ENCODE results near the gene SPTB. TPM values are rescaled to one million over a fixed set of nuclear protein-coding genes. Genes with fewer than 3 reads are reported as not detected.

Gene SPTB
- total RNA-seq, 1 experiment from 2014 or later = 2.3 TPM

GRCh38 chr14:64756712-64757111 lies 123.0 kb downstream of the SPTB start:
- Histone ChIP-seq H3K79me1 (ENCODE audit: insufficient read depth, low read depth, low read length, poor library complexity, severe bottlenecking) (no peaks in the 10 kb centered on the region), H3K9me3 (ENCODE audit: control insufficient read depth, low read depth, low read length) (no peaks in the 10 kb centered on the region), H3K4me2 (ENCODE audit: insufficient read depth, insufficient read length, low read length) (no peak overlapping the region), H3K27me3 (ENCODE audit: insufficient read depth, low read length) (no peaks in the 10 kb centered on the region), H3K23ac (ENCODE audit: insufficient read length, low read depth, low read length) (no peak overlapping the region), H3K4me1 (ENCODE audit: insufficient read depth, low read length) (peaks cover 5% of the 10 kb centered on the region; the same call in 1 of the 2 replicates), H3K18ac (ENCODE audit: insufficient read length, low read depth, low read length) (no peak overlapping the region), H3K9ac (ENCODE audit: extremely low read depth, insufficient read length, low read length) (no peak overlapping the region), H2BK5ac (ENCODE audit: insufficient read length, low read length) (no peak overlapping the region), H2BK20ac (ENCODE audit: low read depth, low read length, poor library complexity, severe bottlenecking) (no peak overlapping the region), H2AK5ac (ENCODE audit: insufficient read length, low read length) (no peak overlapping the region), H3K4ac (ENCODE audit: low read depth, low read length) (no peak overlapping the region), H2BK120ac (ENCODE audit: low read depth, low read length, poor library complexity, severe bottlenecking) (no peak overlapping the region), H3K56ac (ENCODE audit: insufficient read length, low read depth, low read length) (no peak overlapping the region), H3K79me2 (ENCODE audit: insufficient read depth, low read length) (no peaks in the 10 kb centered on the region), H2BK12ac (ENCODE audit: insufficient read length, low read depth, low read length) (no peak overlapping the region), H4K20me1 (ENCODE audit: control insufficient read depth, insufficient read depth, insufficient read length) (no peaks in the 10 kb centered on the region), H3K27ac (ENCODE audit: insufficient read length, low read depth, low read length) (no peak overlapping the region), H4K5ac (ENCODE audit: insufficient read length, low read depth, low read length) (no peak overlapping the region), H2BK15ac (ENCODE audit: low read depth, low read length) (no peak overlapping the region), H3K23me2 (ENCODE audit: insufficient read length, low read depth, low read length, poor library complexity, severe bottlenecking) (no peaks in the 10 kb centered on the region), H2AFZ (ENCODE audit: low read length) (no peak overlapping the region), H4K91ac (ENCODE audit: insufficient read length, low read depth, low read length) (no peak overlapping the region), H4K8ac (replicated peaks; ENCODE audit: insufficient read length, low read depth, low read length) (no peak overlapping the region), H3T11ph (ENCODE audit: low read length) (no peak overlapping the region), H3K14ac (ENCODE audit: insufficient read depth, low read length) (no peak overlapping the region)
- H3K9me3 Mint-ChIP-seq = peaks cover 2 to 3% of the 10 kb centered on the region in 2 experiments; a peak in 3 of 5 replicates
- no peak overlapping the region for H3K27ac Mint-ChIP-seq
- no peaks in the 10 kb centered on the region; a peak in 2 of 7 replicates for H3K36me3 Mint-ChIP-seq (ENCODE audit: insufficient read depth in 1 of 3, low read depth in 3 of 3)
- H3K27me3 Mint-ChIP-seq (ENCODE audit: low read depth) = peaks cover 20% of the 10 kb centered on the region; the same call in 1 of the 2 replicates
- TF ChIP-seq, protein P1, sequence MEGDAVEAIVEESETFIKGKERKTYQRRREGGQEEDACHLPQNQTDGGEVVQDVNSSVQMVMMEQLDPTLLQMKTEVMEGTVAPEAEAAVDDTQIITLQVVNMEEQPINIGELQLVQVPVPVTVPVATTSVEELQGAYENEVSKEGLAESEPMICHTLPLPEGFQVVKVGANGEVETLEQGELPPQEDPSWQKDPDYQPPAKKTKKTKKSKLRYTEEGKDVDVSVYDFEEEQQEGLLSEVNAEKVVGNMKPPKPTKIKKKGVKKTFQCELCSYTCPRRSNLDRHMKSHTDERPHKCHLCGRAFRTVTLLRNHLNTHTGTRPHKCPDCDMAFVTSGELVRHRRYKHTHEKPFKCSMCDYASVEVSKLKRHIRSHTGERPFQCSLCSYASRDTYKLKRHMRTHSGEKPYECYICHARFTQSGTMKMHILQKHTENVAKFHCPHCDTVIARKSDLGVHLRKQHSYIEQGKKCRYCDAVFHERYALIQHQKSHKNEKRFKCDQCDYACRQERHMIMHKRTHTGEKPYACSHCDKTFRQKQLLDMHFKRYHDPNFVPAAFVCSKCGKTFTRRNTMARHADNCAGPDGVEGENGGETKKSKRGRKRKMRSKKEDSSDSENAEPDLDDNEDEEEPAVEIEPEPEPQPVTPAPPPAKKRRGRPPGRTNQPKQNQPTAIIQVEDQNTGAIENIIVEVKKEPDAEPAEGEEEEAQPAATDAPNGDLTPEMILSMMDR (conservative IDR thresholded peaks at IDR 0.05) = no peak
- no peak for DNase-seq
- no CpG with 5 or more reads among the region's 5 CpGs for WGBS (ENCODE audit: extremely low coverage, insufficient read length, low lambda C conversion rate)
- no peak overlapping the region for H3K4me3 Mint-ChIP-seq
- H3K4me1 Mint-ChIP-seq = peaks cover 26 to 30% of the 10 kb centered on the region in 2 experiments
